ENCODE results near the gene RXRG. TPM values are rescaled to one million over a fixed set of nuclear protein-coding genes. Genes with fewer than 3 reads are reported as not detected.

Gene RXRG
- polyA plus RNA-seq, 1 donor (not counting 4 experiments of a cell fraction or from before 2014, with no cell fraction given) = not detected

- Histone ChIP-seq H3K4me3 (ENCODE audit: control insufficient read depth in 2 of 3, extremely low read depth in 1 of 3, insufficient read depth in 2 of 3, low read depth in 1 of 3, low read length in 3 of 3) (no peak overlapping the region), H3K36me3 (ENCODE audit: control insufficient read depth in 2 of 2, extremely low read depth in 1 of 2, insufficient read depth in 2 of 2, low read length in 2 of 2) (no peaks in the 10 kb centered on the region), H3K9me1 (ENCODE audit: control insufficient read depth, extremely low read depth, insufficient read depth, low read length) (no peaks in the 10 kb centered on the region), H3K4me1 (ENCODE audit: control insufficient read depth, extremely low read depth, insufficient read depth, low read length) (no peaks in the 10 kb centered on the region), H3K9me3 (ENCODE audit: control insufficient read depth, low read depth, low read length) (no peaks in the 10 kb centered on the region), H4K20me1 (ENCODE audit: control insufficient read depth, extremely low read depth, insufficient read depth, low read length) (no peaks in the 10 kb centered on the region), H2AFZ (ENCODE audit: control insufficient read depth, low read length) (no peak overlapping the region), H3K27me3 (ENCODE audit: control insufficient read depth, extremely low read depth, insufficient read depth, low read length) (peaks cover 85% of the 10 kb centered on the region), H3K27ac (ENCODE audit: control insufficient read depth, insufficient read depth, low read length) (no peak overlapping the region), H3K79me2 (ENCODE audit: control insufficient read depth, insufficient read depth, low read length) (no peaks in the 10 kb centered on the region), H3K9ac (ENCODE audit: control insufficient read depth, extremely low read depth, insufficient read depth, low read length) (no peak overlapping the region), H3K4me2 (ENCODE audit: control insufficient read depth, extremely low read depth, insufficient read depth, low read depth, low read length) (no peak overlapping the region)
- FAIRE-seq = no peak
- dilution Hi-C loops (cut with MboI; ENCODE audit: extremely low pct_ligation_motif_present, low sequenced_read_pairs) = no loop called here
- DNase-seq (ENCODE audit: low read depth, low spot score) = no peak
- TF ChIP-seq EZH2 (IDR thresholded peaks at IDR 0.05; ENCODE audit: low read length) (peak; percentile 76), CTCF (optimal IDR thresholded peaks at IDR 0.05 in 1 of 3, IDR thresholded peaks at IDR 0.05 in 1 of 3, conservative IDR thresholded peaks at IDR 0.05 in 1 of 3; ENCODE audit: extremely low read depth in 1 of 3, insufficient read depth in 2 of 3, low read length in 3 of 3) (no peak)
Measured at GRCh38 chr1:165353731-165354671, 90.9 kb downstream of the RXRG start.

GRCh38 chr1:165352442-165353293 lies 92.3 kb downstream of the RXRG start:
- Histone ChIP-seq H2AFZ (ENCODE audit: control insufficient read depth, low read length) (no peak overlapping the region), H3K36me3 (ENCODE audit: control insufficient read depth in 2 of 2, extremely low read depth in 1 of 2, insufficient read depth in 2 of 2, low read length in 2 of 2) (no peaks in the 10 kb centered on the region), H3K9me1 (ENCODE audit: control insufficient read depth, extremely low read depth, insufficient read depth, low read length) (no peaks in the 10 kb centered on the region), H3K4me2 (ENCODE audit: control insufficient read depth, extremely low read depth, insufficient read depth, low read depth, low read length) (no peak overlapping the region), H3K27me3 (ENCODE audit: control insufficient read depth, extremely low read depth, insufficient read depth, low read length) (peaks cover 81% of the 10 kb centered on the region), H3K9ac (ENCODE audit: control insufficient read depth, extremely low read depth, insufficient read depth, low read length) (no peak overlapping the region), H3K4me3 (ENCODE audit: control insufficient read depth in 2 of 3, extremely low read depth in 1 of 3, insufficient read depth in 2 of 3, low read depth in 1 of 3, low read length in 3 of 3) (no peak overlapping the region), H3K79me2 (ENCODE audit: control insufficient read depth, insufficient read depth, low read length) (no peaks in the 10 kb centered on the region), H3K9me3 (ENCODE audit: control insufficient read depth, low read depth, low read length) (no peaks in the 10 kb centered on the region), H3K27ac (ENCODE audit: control insufficient read depth, insufficient read depth, low read length) (no peak overlapping the region), H4K20me1 (ENCODE audit: control insufficient read depth, extremely low read depth, insufficient read depth, low read length) (no peaks in the 10 kb centered on the region), H3K4me1 (ENCODE audit: control insufficient read depth, extremely low read depth, insufficient read depth, low read length) (no peaks in the 10 kb centered on the region)
- dilution Hi-C loops (cut with MboI; ENCODE audit: extremely low pct_ligation_motif_present, low sequenced_read_pairs) = no loop called here
- FAIRE-seq (no peak), DNase-seq (ENCODE audit: low read depth, low spot score) (no peak)
- TF ChIP-seq EZH2 (IDR thresholded peaks at IDR 0.05; ENCODE audit: low read length) = peak; percentile 58
- TF ChIP-seq CTCF (optimal IDR thresholded peaks at IDR 0.05 in 1 of 3, IDR thresholded peaks at IDR 0.05 in 1 of 3, conservative IDR thresholded peaks at IDR 0.05 in 1 of 3; ENCODE audit: extremely low read depth in 1 of 3, insufficient read depth in 2 of 3, low read length in 3 of 3) = no peak
